HCT116 (cell line): ENCODE data around the gene SRRD.

ENCODE experiments used
- CTCF ChIP-seq, 3 experiments: fragments of 200-600 bp in 1 of 3; sonication (generic) in 1 of 3; IDR thresholded peaks in 2 of 3; conservative IDR thresholded peaks in 1 of 3; 2 replicates each; pipeline ENCODE4 v1.5.1; 2012 to 2017; ENCODE audit warnings: low read depth in 2 of 3, low read length in 2 of 3, antibody characterized with exemption in 1 of 3, borderline replicate concordance in 1 of 3, control low read depth in 1 of 3, mild to moderate bottlenecking in 1 of 3, mixed read lengths in 1 of 3, mixed run types in 1 of 3, moderate library complexity in 1 of 3; ENCODE audit not compliant: insufficient read depth in 1 of 3
- EZH2 ChIP-seq: fragments of 200-600 bp; sonication (generic); IDR thresholded peaks from 2 replicates; pipeline ENCODE4 v1.6.1; 2017; ENCODE audit warnings: antibody characterized with exemption, mixed run types
- MAX ChIP-seq: IDR thresholded peaks from 2 replicates; pipeline ENCODE4 v1.6.1; 2012
- POLR2A ChIP-seq: IDR thresholded peaks from 2 replicates; pipeline ENCODE4 v1.7.0; 2011; ENCODE audit warnings: borderline replicate concordance; ENCODE audit not compliant: insufficient read depth, insufficient read length; ENCODE audit errors: extremely low read depth
- POLR2AphosphoS5 ChIP-seq: IDR thresholded peaks from 2 replicates; pipeline ENCODE4 v1.6.1; 2011; ENCODE audit warnings: mild to moderate bottlenecking, low read depth, low read length, moderate library complexity
- YY1 ChIP-seq: IDR thresholded peaks from 2 replicates; pipeline ENCODE4 v1.6.1; 2011; ENCODE audit warnings: low read length, low read depth, moderate library complexity, mild to moderate bottlenecking; ENCODE audit not compliant: insufficient replicate concordance; ENCODE audit errors: extremely low read depth

GRCh38 chr22:26474682-26475081 lies 9.0 kb upstream of the SRRD start:
- TF ChIP-seq CTCF (IDR thresholded peaks at IDR 0.05 in 2 of 3, conservative IDR thresholded peaks at IDR 0.05 in 1 of 3; ENCODE audit: borderline replicate concordance in 1 of 3, insufficient read depth in 1 of 3, low read depth in 2 of 3, low read length in 2 of 3), result no peak
- TF ChIP-seq YY1, result no peak
- no peak for TF ChIP-seq MAX
- no peak for TF ChIP-seq EZH2
- TF ChIP-seq POLR2AphosphoS5, result no peak
- TF ChIP-seq POLR2A, result no peak
